NCI-H82 (cell line): ENCODE measurements around the gene RHBDD3.

Experiments
- DNase-seq: peaks from one replicate; lab custom pipeline; 2025; lab: John Stamatoyannopoulos, UW

The RHBDD3 gene

GRCh38 chr22:29216873-29217666, 50.7 kb downstream of the RHBDD3 start:
- DNase-seq, result no peak

- no peak for DNase-seq
Measured at GRCh38 chr22:29216011-29216872, 51.5 kb downstream of the RHBDD3 start.

- DNase-seq, result no peak
Measured at GRCh38 chr22:29215012-29215860, 52.5 kb downstream of the RHBDD3 start.

- no peak for DNase-seq
Measured at GRCh38 chr22:29214232-29214631, 53.5 kb downstream of the RHBDD3 start.

- DNase-seq, result no peak
Measured at GRCh38 chr22:29213493-29213892, 54.3 kb downstream of the RHBDD3 start.

GRCh38 chr22:29212743-29213142, 55.0 kb downstream of the RHBDD3 start:
- DNase-seq, result no peak

- no peak for DNase-seq
Measured at GRCh38 chr22:29211466-29211865, 56.3 kb downstream of the RHBDD3 start.

- DNase-seq, result no peak
Measured at GRCh38 chr22:29211066-29211465, 56.7 kb downstream of the RHBDD3 start.
